H9 (cell line): ENCODE data around the gene ANGPTL8. TPM values are rescaled to one million over a fixed set of nuclear protein-coding genes. Genes with fewer than 3 reads are reported as not detected.

ENCODE experiments used
- DNase-seq: peaks from one replicate; pipeline ENCODE4 v3.0.0-alpha.2; 2017
- H2AFZ ChIP-seq: one replicate; pipeline ENCODE4 v1.6.1; 2013; ENCODE audit warnings: mild to moderate bottlenecking, low read length, control low read depth, moderate library complexity
- H2AK5ac ChIP-seq: 2 replicates; pipeline ENCODE4 v1.6.1; 2013; ENCODE audit warnings: low read length, control low read depth, mixed read lengths; ENCODE audit not compliant: insufficient read length
- H2BK120ac ChIP-seq: one replicate; pipeline ENCODE4 v1.6.1; 2013; ENCODE audit warnings: low read depth, mild to moderate bottlenecking, low read length, control low read depth, inconsistent platforms; ENCODE audit not compliant: poor library complexity, severe bottlenecking
- H2BK12ac ChIP-seq: 2 replicates; pipeline ENCODE4 v1.6.1; 2013; ENCODE audit warnings: low read length, control low read depth, mixed read lengths, low read depth; ENCODE audit not compliant: insufficient read length
- H2BK15ac ChIP-seq: 2 replicates; pipeline ENCODE4 v1.6.1; 2013; ENCODE audit warnings: low read depth, low read length, control low read depth
- H2BK20ac ChIP-seq: one replicate; pipeline ENCODE4 v1.6.1; 2013; ENCODE audit warnings: low read depth, mild to moderate bottlenecking, low read length, control low read depth, inconsistent platforms; ENCODE audit not compliant: poor library complexity, severe bottlenecking
- H2BK5ac ChIP-seq: 2 replicates; pipeline ENCODE4 v1.6.1; 2013; ENCODE audit warnings: low read length, control low read depth, mixed read lengths; ENCODE audit not compliant: insufficient read length
- H3K14ac ChIP-seq: 2 replicates; pipeline ENCODE4 v1.6.1; 2013; ENCODE audit warnings: low read length, control low read depth; ENCODE audit not compliant: insufficient read depth
- H3K18ac ChIP-seq: 2 replicates; pipeline ENCODE4 v1.6.1; 2013; ENCODE audit warnings: low read depth, mild to moderate bottlenecking, mixed read lengths, low read length, control low read depth; ENCODE audit not compliant: insufficient read length
- H3K23ac ChIP-seq: 2 replicates; pipeline ENCODE4 v1.6.1; 2013; ENCODE audit warnings: low read length, control low read depth, mixed read lengths, low read depth; ENCODE audit not compliant: insufficient read length
- H3K23me2 ChIP-seq: 2 replicates; pipeline ENCODE4 v1.6.1; 2013; ENCODE audit warnings: low read depth, mild to moderate bottlenecking, mixed read lengths, low read length, control low read depth; ENCODE audit not compliant: insufficient read length, poor library complexity, severe bottlenecking
- H3K27ac ChIP-seq: 2 replicates; pipeline ENCODE4 v1.5.1; 2013; ENCODE audit warnings: low read length, control low read depth, mixed read lengths, low read depth; ENCODE audit not compliant: insufficient read length
- H3K27me3 ChIP-seq: 2 replicates; pipeline ENCODE4 v1.6.1; 2013; ENCODE audit warnings: low read length, control low read depth, inconsistent platforms; ENCODE audit not compliant: insufficient read depth
- H3K4ac ChIP-seq: 2 replicates; pipeline ENCODE4 v1.6.1; 2013; ENCODE audit warnings: low read depth, mild to moderate bottlenecking, control low read depth, inconsistent platforms, low read length, moderate library complexity
- H3K4me1 ChIP-seq: 2 replicates; pipeline ENCODE4 v1.6.1; 2013; ENCODE audit warnings: low read length, control low read depth, inconsistent platforms; ENCODE audit not compliant: insufficient read depth
- H3K4me2 ChIP-seq: 2 replicates; pipeline ENCODE4 v1.6.1; 2013; ENCODE audit warnings: low read length, control low read depth, mixed read lengths; ENCODE audit not compliant: insufficient read length, insufficient read depth
- H3K56ac ChIP-seq: 2 replicates; pipeline ENCODE4 v1.6.1; 2013; ENCODE audit warnings: low read depth, mild to moderate bottlenecking, mixed read lengths, low read length, control low read depth; ENCODE audit not compliant: insufficient read length
- H3K79me1 ChIP-seq: 2 replicates; pipeline ENCODE4 v1.6.1; 2013; ENCODE audit warnings: low read depth, mild to moderate bottlenecking, moderate library complexity, low read length, control low read depth, inconsistent platforms; ENCODE audit not compliant: insufficient read depth, poor library complexity, severe bottlenecking
- H3K79me2 ChIP-seq: 2 replicates; pipeline ENCODE4 v1.6.1; 2013; ENCODE audit warnings: low read length, control low read depth, inconsistent platforms; ENCODE audit not compliant: insufficient read depth
- H3K9ac ChIP-seq: 2 replicates; pipeline ENCODE4 v1.6.1; 2013; ENCODE audit warnings: low read length, control low read depth, mixed read lengths; ENCODE audit not compliant: insufficient read length; ENCODE audit errors: extremely low read depth
- H3K9me3 ChIP-seq: one replicate; pipeline ENCODE4 v1.6.1; 2013; ENCODE audit warnings: low read depth, low read length, inconsistent platforms; ENCODE audit not compliant: control insufficient read depth
- H3T11ph ChIP-seq: one replicate; pipeline ENCODE4 v1.6.1; 2013; ENCODE audit warnings: mild to moderate bottlenecking, low read length, control low read depth, inconsistent platforms
- H4K20me1 ChIP-seq: one replicate; pipeline ENCODE4 v1.6.1; 2013; ENCODE audit not compliant: control insufficient read depth, insufficient read length, insufficient read depth
- H4K5ac ChIP-seq: 2 replicates; pipeline ENCODE4 v1.6.1; 2013; ENCODE audit warnings: low read depth, mild to moderate bottlenecking, mixed read lengths, low read length, control low read depth; ENCODE audit not compliant: insufficient read length
- H4K8ac ChIP-seq: replicated peaks from 2 replicates; pipeline ENCODE4 v1.6.1; 2013; ENCODE audit warnings: low read length, control low read depth, mixed read lengths, low read depth; ENCODE audit not compliant: insufficient read length
- H4K91ac ChIP-seq: 2 replicates; pipeline ENCODE4 v1.6.1; 2013; ENCODE audit warnings: low read depth, mild to moderate bottlenecking, moderate library complexity, mixed read lengths, low read length, control low read depth; ENCODE audit not compliant: insufficient read length
- H3K27ac Mint-ChIP-seq, 3 experiments: 2 replicates in 2 of 3; 3 replicates in 1 of 3; pipeline ENCODE4 v1.8.0; 2020 to 2021; ENCODE audit warnings: mixed read lengths in 3 of 3, mild to moderate bottlenecking in 1 of 3, moderate library complexity in 1 of 3
- H3K27me3 Mint-ChIP-seq: 2 replicates; pipeline ENCODE4 v1.8.0; 2021; ENCODE audit warnings: low read depth, mild to moderate bottlenecking, moderate library complexity, mixed read lengths
- H3K36me3 Mint-ChIP-seq, 3 experiments: 2 replicates in 2 of 3; 3 replicates in 1 of 3; pipeline ENCODE4 v1.8.0; 2020 to 2021; ENCODE audit warnings: low read depth in 3 of 3, mixed read lengths in 3 of 3; ENCODE audit not compliant: insufficient read depth in 1 of 3
- H3K4me1 Mint-ChIP-seq, 2 experiments: 2 replicates each; pipeline ENCODE4 v1.8.0; 2020; ENCODE audit warnings: mixed read lengths in 2 of 2
- H3K4me3 Mint-ChIP-seq, 2 experiments: 2 replicates in 1 of 2; 3 replicates in 1 of 2; pipeline ENCODE4 v1.8.0; 2020 to 2021; ENCODE audit warnings: mild to moderate bottlenecking in 2 of 2, mixed read lengths in 2 of 2, moderate library complexity in 1 of 2
- H3K9me3 Mint-ChIP-seq, 2 experiments: 2 replicates in 1 of 2; 3 replicates in 1 of 2; pipeline ENCODE4 v1.8.0; 2020; ENCODE audit warnings: mild to moderate bottlenecking in 2 of 2, mixed read lengths in 2 of 2, moderate library complexity in 1 of 2
- CTCF ChIP-seq: fragments of 200-600 bp; sonication (generic); conservative IDR thresholded peaks from 3 replicates; pipeline ENCODE4 v1.8.0; 2021; ENCODE audit warnings: antibody characterized with exemption, mild to moderate bottlenecking
- WGBS: extraction: QIAGEN DNeasy Blood & Tissue Kit; methylation state at CpG from one replicate; pipeline ENCODE4 v1.1.7; 2013; ENCODE audit warnings: missing lambda C conversion rate, low lambda C conversion rate, mixed read lengths; ENCODE audit not compliant: insufficient read length; ENCODE audit errors: extremely low coverage; 5-methylcytosine and 5-hydroxymethylcytosine counted together
- total RNA-seq: library from RNA; stranded (reverse); gene quantifications from 2 replicates; pipeline ENCODE4 v1.2.1, GENCODE V29; 2021

ANGPTL8 gene
- total RNA-seq, 1 experiment from 2014 or later = not detected

GRCh38 chr19:11230621-11231386 lies 8.6 kb upstream of the ANGPTL8 start:
- 0 out of 7 replicates have a peak overlapping the region, but pooled peaks of 1 of the 3 experiments have one; percentile 29 for H3K27ac Mint-ChIP-seq
- H4K8ac ChIP-seq = no peak overlapping the region
- H3K4me3 Mint-ChIP-seq = no peak overlapping the region

More at GRCh38 chr19:11230621-11231386, 8.6 kb upstream of the ANGPTL8 start:
- no peak overlapping the region for H3K14ac ChIP-seq
- H2BK5ac ChIP-seq = no peak overlapping the region
- H2BK12ac ChIP-seq = no peak overlapping the region
- H3K79me2 ChIP-seq = no peaks in the 10 kb centered on the region
- TF ChIP-seq CTCF = no peak
- no peak overlapping the region for H2AFZ ChIP-seq
- no peak overlapping the region for H4K5ac ChIP-seq
- H3K4me2 ChIP-seq = no peak overlapping the region
- no CpG with 5 or more reads among the region's 7 CpGs for WGBS
- no peak overlapping the region for H3K56ac ChIP-seq
- Mint-ChIP-seq H3K9me3 (peaks cover 0 to 3% of the 10 kb centered on the region in 2 experiments; a peak in 2 of 5 replicates), H3K27me3 (no peaks in the 10 kb centered on the region), H3K4me1 (peaks cover 2 to 10% of the 10 kb centered on the region in 2 experiments; a peak in 3 of 4 replicates), H3K36me3 (peaks cover 9 to 39% (median 36%) of the 10 kb centered on the region in 3 experiments)
- no peak overlapping the region for H2BK120ac ChIP-seq
- no peak overlapping the region for H3K27ac ChIP-seq
- no peak overlapping the region for H3K18ac ChIP-seq
- H3K27me3 ChIP-seq = no peaks in the 10 kb centered on the region
- no peak overlapping the region for H3T11ph ChIP-seq
- H3K23ac ChIP-seq = no peak overlapping the region
- H3K9ac ChIP-seq = no peak overlapping the region
- H4K20me1 ChIP-seq = no peaks in the 10 kb centered on the region
- H3K9me3 ChIP-seq = no peaks in the 10 kb centered on the region
- no peak overlapping the region for H3K4ac ChIP-seq
- no peak overlapping the region for H2AK5ac ChIP-seq
- H2BK20ac ChIP-seq = no peak overlapping the region
- no peaks in the 10 kb centered on the region for H3K79me1 ChIP-seq
- H3K4me1 ChIP-seq = no peaks in the 10 kb centered on the region
- no peak overlapping the region for H4K91ac ChIP-seq
- no peak overlapping the region for H2BK15ac ChIP-seq
- H3K23me2 ChIP-seq = no peaks in the 10 kb centered on the region
- DNase-seq = peak; percentile 13
